ENCODE results near the gene CALB2.

GRCh38 chr16:71339236-71340171, 19.0 kb upstream of the CALB2 start:
- TF ChIP-seq POLR2A (IDR thresholded peaks at IDR 0.05; ENCODE audit: low read depth, low read length) (no peak), POLR2AphosphoS5 (IDR thresholded peaks at IDR 0.05; ENCODE audit: insufficient read depth, low read depth, low read length) (no peak), CTCF (IDR thresholded peaks at IDR 0.05; ENCODE audit: extremely low read depth in 1 of 2, insufficient read depth in 1 of 2, low read depth in 1 of 2, low read length in 2 of 2) (no peak), MYC (IDR thresholded peaks at IDR 0.05; ENCODE audit: low read depth, low read length) (no peak), EZH2 (IDR thresholded peaks at IDR 0.05; ENCODE audit: borderline replicate concordance, low read depth, low read length, severe bottlenecking) (no peak), JUN (IDR thresholded peaks at IDR 0.05; ENCODE audit: borderline replicate concordance, insufficient read depth, insufficient read length, low read depth) (no peak), FOS (IDR thresholded peaks at IDR 0.05; ENCODE audit: borderline replicate concordance, insufficient read depth, low read length) (no peak)
- TF ChIP-seq, protein P1, sequence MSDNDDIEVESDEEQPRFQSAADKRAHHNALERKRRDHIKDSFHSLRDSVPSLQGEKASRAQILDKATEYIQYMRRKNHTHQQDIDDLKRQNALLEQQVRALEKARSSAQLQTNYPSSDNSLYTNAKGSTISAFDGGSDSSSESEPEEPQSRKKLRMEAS (IDR thresholded peaks at IDR 0.05; ENCODE audit: insufficient read depth, insufficient read length), result no peak
